ENCODE results near the gene SLC1A5. TPM values are rescaled to one million over a fixed set of nuclear protein-coding genes. Genes with fewer than 3 reads are reported as not detected.

SLC1A5 gene
- polyA plus RNA-seq, 1 donor from 2014 or later, result 1.1 TPM

DNA sequence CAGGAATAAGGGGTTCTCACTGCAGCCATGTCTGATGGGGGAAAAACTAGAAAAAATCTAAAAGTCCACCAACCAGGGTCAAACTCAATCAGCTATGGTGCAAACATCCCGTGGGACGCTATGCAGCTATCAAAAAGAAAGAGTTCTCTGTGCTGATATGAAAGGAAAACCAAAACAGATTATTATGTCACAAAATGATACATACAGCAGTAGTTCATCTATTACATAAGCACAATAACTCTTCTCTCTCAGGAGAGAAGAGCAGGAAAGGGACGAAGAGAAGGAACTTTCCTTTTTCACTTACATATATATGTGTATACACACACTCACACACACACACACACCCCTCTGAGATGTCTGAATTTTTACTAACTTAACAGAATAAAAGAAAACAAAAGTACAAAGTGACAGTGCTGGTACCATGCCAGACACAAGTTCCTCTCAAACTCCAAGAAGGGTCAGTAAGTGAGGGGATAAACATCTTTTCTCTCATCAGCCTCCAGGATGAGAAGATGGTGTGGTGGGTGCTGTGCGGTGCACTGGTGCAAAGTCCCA lies 45.4 kb downstream of the SLC1A5 start:
- Histone ChIP-seq H2AFZ (ENCODE audit: low read depth, low read length) (no peak overlapping the region), H3K9ac (ENCODE audit: low read length) (no peak overlapping the region), H3K36me3 (ENCODE audit: insufficient read depth, low read length) (no peaks in the 10 kb centered on the region), H3K27me3 (ENCODE audit: insufficient read depth, low read depth, low read length) (no peaks in the 10 kb centered on the region), H4K20me1 (ENCODE audit: insufficient read depth) (peaks cover 36% of the 10 kb centered on the region), H3K27ac (ENCODE audit: low read length) (no peak overlapping the region), H3K9me2 (ENCODE audit: insufficient read depth, low read length) (no peaks in the 10 kb centered on the region), H3F3A (ENCODE audit: insufficient read depth, low read length, poor library complexity, severe bottlenecking) (no peaks in the 10 kb centered on the region), H3K4me3 (ENCODE audit: low read length) (peak overlapping the region; percentile 38), H3K9me3 (ENCODE audit: low read length) (no peaks in the 10 kb centered on the region), H3K4me2 (ENCODE audit: low read length) (no peak overlapping the region), H3K79me2 (replicated peaks; ENCODE audit: insufficient read depth, low read length) (peaks cover 79% of the 10 kb centered on the region)
- TF ChIP-seq REST (IDR thresholded peaks at IDR 0.05; ENCODE audit: borderline replicate concordance) (no peak), CTCF (IDR thresholded peaks at IDR 0.05; ENCODE audit: poor library complexity, severe bottlenecking) (no peak), MXI1 (conservative IDR thresholded peaks at IDR 0.05; ENCODE audit: poor library complexity, severe bottlenecking) (no peak), SMC3 (conservative IDR thresholded peaks at IDR 0.05; ENCODE audit: poor library complexity) (no peak), EZH2 (IDR thresholded peaks at IDR 0.05; ENCODE audit: borderline replicate concordance, insufficient read depth, low read length, poor library complexity, severe bottlenecking) (no peak), EP300 (conservative IDR thresholded peaks at IDR 0.05; ENCODE audit: poor library complexity, severe bottlenecking) (no peak), POLR2AphosphoS5 (IDR thresholded peaks at IDR 0.05) (no peak), RAD21 (conservative IDR thresholded peaks at IDR 0.05) (no peak), TAF1 (IDR thresholded peaks at IDR 0.05; ENCODE audit: low read depth) (no peak)

DNA sequence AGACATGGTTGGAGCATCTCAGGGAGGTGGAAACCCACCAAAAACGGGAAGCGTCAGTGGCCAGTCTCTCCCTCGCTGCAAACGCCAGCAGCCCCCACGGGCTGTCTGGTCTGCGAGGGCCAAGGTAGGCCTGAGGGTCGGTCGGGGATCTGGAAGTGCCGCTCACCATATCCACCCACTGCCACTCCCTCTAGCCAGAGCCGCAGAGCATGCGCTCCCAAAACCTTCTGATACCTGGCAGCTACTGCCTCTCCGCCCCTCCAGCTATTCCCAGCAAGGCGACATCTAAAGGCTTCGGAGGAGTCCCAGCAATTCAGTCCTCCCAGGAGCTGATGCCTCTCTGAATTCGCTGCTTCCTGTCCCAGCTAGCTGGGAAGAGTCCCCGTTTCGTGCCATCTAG lies 46.9 kb downstream of the SLC1A5 start:
- Histone ChIP-seq H3K36me3 (ENCODE audit: insufficient read depth, low read length) (peaks cover 5% of the 10 kb centered on the region), H3K4me3 (ENCODE audit: low read length) (no peak overlapping the region), H3F3A (ENCODE audit: insufficient read depth, low read length, poor library complexity, severe bottlenecking) (no peaks in the 10 kb centered on the region), H2AFZ (ENCODE audit: low read depth, low read length) (no peak overlapping the region), H3K79me2 (replicated peaks; ENCODE audit: insufficient read depth, low read length) (peaks cover 72% of the 10 kb centered on the region), H3K4me2 (ENCODE audit: low read length) (no peak overlapping the region), H4K20me1 (ENCODE audit: insufficient read depth) (peaks cover 38% of the 10 kb centered on the region), H3K9ac (ENCODE audit: low read length) (no peak overlapping the region), H3K27ac (ENCODE audit: low read length) (no peak overlapping the region), H3K27me3 (ENCODE audit: insufficient read depth, low read depth, low read length) (no peaks in the 10 kb centered on the region), H3K9me3 (ENCODE audit: low read length) (no peaks in the 10 kb centered on the region), H3K9me2 (ENCODE audit: insufficient read depth, low read length) (no peaks in the 10 kb centered on the region)
- TF ChIP-seq RAD21 (conservative IDR thresholded peaks at IDR 0.05) (no peak), SMC3 (conservative IDR thresholded peaks at IDR 0.05; ENCODE audit: poor library complexity) (no peak), POLR2AphosphoS5 (IDR thresholded peaks at IDR 0.05) (no peak), MXI1 (conservative IDR thresholded peaks at IDR 0.05; ENCODE audit: poor library complexity, severe bottlenecking) (no peak)
